Hematopoietic multipotent progenitor cell treated with erythropoietin and hydrocortisone succinate and interleukin-3 and kit ligand, for 4 days (in vitro differentiated cells): ENCODE data around the gene GPR55.
A peak's percentile ranks its signal among the peaks of the same experiment; 100 is the strongest.

ENCODE experiments used
- DNase-seq: peaks from one replicate; pipeline ENCODE4 v3.0.0-alpha.2; 2015

Gene GPR55

DNA sequence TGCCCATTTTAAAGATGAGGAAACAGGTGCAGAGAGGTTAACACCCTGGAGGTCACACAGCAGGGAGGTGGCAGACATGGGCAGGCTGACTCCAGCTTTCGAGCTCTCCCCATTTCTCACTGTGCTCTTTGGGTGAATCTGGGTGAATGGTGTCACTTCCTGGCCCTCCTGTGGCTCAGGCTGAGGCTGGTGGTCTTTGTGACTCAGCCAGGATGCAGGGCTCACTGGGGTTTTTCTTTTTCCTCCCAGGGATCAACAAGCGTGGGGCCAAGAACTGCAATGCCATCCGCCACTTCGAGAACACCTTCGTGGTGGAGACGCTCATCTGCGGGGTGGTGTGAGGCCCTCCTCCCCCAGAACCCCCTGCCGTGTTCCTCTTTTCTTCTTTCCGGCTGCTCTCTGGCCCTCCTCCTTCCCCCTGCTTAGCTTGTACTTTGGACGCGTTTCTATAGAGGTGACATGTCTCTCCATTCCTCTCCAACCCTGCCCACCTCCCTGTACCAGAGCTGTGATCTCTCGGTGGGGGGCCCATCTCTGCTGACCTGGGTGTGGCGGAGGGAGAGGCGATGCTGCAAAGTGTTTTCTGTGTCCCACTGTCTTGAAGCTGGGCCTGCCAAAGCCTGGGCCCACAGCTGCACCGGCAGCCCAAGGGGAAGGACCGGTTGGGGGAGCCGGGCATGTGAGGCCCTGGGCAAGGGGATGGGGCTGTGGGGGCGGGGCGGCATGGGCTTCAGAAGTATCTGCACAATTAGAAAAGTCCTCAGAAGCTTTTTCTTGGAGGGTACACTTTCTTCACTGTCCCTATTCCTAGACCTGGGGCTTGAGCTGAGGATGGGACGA is 47.1 kb downstream of the GPR55 start:
- peak; percentile 82 for DNase-seq

DNA sequence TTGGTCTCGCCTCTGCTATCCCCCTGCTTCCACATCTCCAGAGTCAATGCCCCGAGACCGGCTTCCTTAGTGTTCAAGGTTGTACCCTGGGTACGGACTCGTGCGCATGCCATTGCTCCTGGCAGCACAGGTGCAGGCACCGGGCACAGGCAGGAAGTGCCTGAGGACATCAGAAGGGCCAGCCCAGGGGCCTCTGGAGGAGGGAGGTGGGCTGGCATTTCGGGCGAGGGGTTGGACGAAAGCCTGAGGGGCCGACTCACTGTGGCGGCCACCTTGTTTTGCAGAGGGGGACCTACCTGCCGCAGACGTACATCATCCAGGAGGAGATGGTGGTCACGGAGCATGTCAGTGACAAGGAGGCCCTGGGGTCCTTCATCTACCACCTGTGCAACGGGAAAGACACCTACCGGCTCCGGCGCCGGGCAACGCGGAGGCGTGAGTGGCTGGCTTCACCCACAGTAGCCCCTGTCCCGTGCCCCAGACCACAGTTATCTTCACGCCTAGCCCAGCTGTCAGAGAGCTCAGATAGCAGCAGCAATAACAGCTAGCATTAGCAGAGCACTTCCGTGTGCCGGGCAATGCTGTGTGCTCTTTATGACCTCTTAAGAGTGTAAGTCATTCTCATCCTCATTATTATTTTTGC is 47.8 kb downstream of the GPR55 start:
- no peak for DNase-seq

DNA sequence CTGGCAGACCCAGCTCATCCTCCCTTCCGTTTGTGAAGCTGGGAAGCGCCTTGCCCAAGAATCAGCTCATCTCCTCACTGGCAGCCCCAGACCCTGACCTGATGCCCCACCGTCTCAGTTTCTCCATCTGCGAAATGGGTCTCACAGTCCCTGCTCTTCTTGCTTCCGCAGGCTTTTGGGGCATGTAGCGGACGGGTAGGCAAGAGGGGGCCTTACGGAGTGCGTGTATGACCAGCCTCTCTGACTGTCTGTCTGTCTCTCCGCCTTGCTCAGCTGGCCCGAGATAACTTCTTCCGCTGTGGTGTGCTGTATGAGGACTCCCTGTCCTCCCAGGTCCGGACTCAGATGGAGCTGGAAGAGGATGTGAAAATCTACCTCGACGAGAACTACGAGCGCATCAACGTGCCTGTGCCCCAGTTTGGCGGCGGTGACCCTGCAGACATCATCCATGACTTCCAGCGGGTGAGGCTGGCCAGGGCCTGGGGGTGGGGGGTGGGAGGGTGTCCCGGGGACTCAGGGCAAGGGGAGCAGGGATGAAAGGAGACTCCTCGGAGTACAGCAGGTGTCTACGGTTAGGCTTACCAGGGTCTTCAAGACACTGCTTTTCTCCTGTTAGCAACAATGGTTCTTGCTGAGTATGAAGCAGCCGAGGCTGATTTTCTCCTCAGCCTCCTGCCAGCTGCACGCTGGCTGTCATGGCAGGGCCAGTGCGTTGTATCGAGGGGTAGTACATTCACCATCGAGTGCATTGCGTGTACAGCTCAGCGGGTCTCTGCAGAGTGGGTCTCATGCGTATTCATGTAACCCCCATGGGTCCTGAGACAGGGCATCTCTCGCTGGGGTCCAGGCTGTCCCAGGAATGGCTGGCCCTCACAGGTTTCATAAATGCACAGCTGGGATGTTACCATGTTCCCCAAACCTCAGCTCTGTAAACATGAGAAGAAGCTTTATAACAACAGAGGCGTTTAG is 49.4 kb downstream of the GPR55 start:
- no peak for DNase-seq

DNA sequence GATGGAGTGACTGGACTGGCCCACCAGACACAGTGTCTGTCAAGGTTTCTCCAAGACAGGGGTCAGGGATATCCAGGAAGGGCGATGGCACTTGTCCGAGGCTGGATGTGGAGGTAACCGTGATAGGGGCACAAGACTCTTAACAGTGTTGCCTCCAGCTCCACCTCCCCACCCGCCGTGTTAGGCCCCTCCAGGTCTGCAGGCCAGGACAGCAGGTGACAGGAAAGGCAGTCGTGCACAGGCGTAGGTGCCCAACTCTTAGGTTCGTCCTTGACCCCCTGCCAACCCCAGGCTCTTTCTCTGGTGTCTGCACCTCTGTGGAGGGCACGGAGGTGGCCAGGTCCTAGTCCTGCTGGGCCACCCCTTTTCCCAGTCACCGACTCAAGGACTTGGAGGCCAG is 50.2 kb downstream of the GPR55 start:
- no peak for DNase-seq

DNA sequence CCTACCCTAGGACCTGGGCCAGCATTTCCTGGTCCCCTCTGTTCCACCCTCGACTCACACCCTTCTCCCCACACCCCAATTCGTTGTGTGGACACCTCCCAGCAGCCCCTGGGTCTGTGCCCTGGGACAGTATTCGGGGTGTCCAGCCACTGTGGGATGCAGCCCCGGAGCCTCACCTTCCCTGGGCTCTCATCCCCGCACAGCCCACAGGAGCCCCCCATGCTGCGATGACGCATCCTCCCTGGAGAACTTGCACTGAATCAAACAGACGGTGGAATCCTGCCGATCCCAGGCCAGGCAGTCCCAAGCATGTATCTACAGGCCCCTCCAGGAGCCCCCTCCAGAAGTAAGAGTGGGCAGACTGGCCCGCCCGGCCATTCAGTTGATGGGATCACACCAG is 50.6 kb downstream of the GPR55 start:
- no peak for DNase-seq

DNA sequence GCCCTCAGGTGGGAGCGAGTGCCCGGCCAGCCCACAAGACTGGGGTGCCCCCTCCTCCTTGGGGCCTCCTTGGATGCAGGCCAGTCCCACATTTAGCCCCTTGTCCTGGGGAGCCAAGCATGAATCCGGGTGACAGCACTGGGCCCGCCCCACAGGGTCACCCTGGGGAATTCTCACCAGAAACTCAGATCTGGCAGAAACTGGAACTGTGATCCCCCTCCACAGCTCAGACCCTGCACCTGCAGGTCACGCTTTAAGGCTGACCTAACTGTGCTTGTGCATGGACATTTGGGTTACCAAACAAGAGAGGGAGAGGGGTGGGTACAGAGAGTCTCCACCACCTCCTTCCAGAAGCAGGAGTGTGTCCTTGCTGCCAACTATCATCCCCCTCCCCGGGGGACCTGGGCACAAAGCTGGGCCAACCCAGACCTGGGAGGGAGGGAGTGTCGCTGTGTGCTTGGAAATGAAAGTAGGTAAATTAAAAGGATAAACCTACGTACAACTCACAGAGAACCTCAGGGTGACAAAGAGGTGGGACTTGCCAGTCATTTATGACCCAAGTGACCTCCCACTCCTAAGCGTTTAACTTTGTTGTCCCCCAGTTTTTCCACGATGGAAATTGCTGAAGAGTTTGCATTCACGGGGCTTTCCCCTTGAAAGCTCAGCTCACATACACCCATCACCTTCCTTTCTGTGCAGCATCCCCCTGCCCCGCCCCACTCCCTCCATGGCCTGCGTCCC is 51.2 kb downstream of the GPR55 start:
- DNase-seq = no peak

DNA sequence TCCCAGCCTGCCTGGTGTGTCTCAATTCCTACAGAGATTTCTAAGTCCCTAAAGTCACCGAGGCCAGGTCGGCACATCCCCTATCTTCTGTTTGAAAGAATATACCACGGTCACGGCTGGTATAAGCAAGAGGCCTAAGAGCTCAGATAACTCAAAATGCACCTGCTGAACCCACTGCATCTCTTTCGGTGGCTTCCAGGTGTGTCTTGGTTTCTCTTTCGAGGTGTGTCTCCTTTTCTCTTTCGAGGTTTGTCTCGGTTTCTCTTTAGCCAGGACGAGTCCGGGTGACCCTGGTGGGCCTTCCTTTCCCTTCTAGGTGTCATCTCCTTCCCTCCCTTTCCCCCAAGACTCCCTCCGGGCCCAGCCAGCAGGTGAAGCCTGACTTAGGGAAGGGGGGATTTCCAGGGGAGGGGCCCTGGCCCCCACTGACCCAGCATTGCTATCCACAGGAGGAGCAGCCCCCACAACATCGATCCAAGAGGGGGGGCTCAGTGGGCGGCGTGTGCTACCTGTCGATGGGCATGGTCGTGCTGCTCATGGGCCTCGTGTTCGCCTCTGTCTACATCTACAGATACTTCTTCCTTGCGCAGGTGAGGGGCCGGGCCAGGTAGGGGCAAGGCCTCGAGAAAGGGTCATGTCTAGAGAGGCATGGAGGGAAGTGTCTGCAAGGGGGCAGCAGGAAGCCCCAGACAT is 51.9 kb downstream of the GPR55 start:
- no peak for DNase-seq

DNA sequence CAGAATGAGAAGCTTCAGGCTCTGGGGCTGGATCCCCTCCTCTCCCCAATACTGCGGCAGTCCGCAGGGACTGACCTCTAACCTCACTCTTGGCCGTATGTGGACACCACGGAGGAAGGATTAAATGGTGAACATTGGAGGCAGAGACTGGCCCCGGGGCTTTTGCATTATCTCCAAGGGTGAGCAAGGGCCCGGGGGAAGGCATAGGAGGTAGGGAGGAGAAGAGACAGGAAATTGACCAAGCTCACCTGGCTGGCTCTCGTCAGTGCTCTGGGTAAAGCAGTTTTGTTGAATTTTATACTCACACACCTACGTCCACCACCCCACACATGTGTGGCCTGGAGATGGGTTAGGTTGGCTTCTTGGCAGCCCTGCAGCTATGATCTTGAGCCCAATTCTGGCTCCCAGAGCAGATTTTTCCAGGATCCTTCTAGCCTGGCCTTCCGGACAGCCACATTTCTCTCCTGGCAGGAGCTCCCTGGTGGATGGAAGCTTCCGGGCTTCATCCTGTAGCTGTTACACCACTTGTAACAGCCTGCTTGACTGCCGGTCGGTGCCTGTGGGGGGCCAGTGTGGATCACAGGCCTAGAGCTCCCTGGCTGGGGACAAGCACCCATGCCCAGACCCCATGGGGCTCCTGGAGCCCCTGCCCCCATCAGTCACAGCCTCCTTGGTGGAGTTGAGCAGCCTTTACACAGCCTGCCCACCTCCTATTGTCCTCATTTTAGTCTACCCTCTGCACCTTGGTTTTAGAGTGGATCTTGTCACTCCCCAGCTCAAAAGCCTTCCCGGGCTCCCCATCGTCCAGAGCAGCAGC is 52.7 kb downstream of the GPR55 start:
- DNase-seq = no peak

DNA sequence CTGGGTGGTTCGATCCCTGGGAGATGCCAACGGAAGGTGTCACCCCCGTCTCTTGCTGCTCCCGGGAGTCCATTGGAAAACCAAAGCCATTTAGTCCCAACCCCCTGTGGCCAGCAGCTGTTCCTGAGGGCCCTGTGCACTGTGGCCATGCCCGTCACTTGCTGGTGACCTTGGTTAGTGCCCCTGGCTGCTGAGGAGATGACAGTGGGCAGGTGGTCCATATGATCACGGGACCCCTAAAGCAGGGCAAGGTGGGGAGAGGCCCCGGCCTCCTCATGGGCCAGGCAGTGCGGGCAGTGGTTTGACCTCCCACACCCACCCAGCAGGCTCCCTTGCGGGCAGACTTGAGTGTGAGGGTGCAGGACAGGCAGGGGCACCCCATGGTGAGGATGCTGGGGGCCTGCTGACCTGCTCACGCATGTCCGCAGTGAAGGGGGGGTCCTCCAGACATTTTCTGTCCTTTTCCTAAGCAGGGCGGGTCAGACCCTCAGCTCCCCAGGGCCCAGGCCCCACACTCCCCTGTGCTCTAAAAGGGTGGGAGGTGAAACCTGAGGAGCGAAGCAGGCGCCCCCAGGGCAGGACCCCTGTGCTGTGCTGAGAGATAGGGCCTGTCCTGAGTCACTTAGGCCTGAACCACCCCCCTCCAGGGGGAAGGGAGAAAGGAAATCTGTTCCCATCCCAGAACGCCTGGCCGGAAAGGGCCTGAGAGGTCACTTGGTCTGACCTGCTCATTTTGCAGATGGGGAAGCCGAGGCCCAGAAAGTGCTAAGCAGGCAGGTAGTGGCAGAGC is 53.5 kb downstream of the GPR55 start:
- DNase-seq = no peak

DNA sequence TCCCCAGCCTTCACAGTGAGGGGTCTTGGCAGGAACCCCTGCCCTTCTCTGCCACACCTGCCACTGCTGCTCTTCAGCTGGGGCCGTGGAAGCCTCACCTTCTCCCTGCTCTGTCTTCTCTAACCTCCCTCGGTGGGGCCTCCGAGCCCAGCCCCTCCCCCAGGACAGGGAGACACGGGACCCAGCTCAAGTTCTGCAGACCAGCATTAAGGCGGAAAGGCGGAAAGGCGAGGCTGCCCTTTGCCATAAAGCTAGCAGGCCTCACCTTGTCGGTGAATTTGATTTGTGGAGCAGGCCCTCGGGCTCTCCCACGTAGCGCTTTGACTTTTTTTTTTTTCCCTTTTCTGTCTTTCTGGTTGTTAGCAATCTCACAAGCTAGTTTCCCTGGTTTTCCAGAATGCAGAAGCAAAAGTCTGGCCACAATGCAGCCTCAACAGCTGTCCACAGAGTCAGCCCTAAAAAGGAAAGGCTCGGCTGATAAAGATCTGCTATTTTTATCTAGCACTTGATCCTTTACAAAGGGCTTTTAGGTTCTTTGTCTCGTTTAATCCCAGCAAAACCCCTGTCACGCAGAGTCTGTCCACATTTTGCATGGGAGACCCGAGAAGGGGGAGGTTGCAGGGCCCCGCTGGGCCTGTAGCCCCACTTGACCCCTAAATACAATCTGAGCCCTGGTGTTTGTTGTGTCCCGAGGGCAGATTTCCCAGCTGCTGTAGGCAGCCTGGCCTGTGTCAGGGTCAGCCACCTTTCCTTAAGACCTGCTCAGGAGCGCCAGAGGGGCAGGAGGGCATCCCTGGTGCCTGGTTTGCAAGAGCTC is 54.3 kb downstream of the GPR55 start:
- peak; percentile 73 for DNase-seq

DNA sequence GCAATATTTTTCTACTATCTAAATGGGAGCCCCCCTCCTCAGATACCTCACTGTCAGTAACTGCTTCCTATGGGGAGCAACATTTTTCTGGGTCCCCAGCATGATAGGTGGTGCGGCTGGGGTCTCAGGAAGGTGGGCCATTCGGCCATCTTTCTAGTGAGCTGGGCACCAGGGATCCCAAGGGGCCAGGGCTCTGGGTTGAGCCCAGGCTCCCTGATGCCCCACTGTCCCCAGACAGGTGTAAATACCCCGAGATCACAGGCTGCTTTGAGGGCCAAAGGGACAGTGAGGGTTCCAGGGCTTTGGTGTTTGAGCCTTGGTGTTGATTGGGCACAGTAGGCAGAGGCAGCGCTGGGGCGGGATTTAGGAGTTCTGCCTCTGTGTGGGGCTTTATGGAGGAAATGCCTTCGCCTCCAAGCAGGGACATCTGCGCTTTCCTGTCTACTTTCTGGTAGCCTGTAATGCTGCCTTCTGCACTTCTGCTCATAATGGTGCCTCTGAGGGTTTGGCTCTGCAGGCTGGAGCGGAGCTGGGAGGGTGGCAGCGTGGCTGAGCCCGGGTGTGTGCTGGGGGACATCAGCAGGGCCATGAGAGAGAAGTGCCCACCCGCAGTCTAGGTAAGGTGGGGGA is 55.0 kb downstream of the GPR55 start:
- DNase-seq = peak; percentile 33

DNA sequence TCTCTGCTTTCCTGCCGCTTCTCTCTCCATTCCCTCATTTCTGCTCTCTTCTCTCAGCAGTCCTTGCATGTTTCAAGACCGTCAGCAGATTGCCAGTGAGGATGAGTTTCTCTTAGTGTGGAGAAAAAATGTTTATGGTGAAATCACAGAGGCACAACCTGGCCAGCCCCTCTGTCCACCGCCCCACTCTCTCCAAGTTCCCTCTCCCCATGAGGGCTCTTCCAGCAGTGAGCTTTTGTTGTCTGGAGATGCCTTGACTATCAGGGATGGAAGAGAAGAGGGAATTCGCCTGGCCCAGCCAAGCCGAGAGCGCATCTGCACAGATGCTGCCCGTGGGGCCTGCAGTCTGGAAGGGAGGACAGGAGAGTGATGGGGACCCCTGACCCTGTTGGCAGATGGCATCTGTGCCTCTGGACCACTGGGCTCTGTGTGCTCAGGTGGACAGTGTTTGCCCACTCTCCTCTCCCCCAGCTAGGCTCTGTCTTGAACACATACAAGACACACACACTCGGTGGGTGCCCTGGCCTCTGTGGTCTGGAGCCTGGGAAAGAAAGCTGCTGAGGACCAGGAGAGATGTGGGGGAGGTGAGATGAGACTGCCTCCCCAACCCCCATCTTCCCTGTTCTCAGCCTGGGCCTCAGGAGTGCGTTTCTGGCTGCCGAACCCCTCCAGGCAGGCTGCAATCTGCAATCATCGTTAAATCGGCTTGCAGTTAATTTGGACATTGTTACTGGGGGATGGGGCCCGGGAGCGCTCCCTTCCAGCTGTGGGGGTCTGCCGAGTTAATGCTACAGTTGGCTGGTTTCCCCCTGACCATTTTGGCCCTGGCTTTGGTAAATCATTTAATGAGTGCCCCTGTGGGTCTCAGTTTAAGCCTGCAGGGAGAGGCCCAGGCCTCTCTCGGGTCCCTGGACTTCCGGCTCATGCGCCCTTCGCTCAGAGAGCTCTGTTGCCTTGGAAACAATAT is 55.8 kb downstream of the GPR55 start:
- DNase-seq = no peak

DNA sequence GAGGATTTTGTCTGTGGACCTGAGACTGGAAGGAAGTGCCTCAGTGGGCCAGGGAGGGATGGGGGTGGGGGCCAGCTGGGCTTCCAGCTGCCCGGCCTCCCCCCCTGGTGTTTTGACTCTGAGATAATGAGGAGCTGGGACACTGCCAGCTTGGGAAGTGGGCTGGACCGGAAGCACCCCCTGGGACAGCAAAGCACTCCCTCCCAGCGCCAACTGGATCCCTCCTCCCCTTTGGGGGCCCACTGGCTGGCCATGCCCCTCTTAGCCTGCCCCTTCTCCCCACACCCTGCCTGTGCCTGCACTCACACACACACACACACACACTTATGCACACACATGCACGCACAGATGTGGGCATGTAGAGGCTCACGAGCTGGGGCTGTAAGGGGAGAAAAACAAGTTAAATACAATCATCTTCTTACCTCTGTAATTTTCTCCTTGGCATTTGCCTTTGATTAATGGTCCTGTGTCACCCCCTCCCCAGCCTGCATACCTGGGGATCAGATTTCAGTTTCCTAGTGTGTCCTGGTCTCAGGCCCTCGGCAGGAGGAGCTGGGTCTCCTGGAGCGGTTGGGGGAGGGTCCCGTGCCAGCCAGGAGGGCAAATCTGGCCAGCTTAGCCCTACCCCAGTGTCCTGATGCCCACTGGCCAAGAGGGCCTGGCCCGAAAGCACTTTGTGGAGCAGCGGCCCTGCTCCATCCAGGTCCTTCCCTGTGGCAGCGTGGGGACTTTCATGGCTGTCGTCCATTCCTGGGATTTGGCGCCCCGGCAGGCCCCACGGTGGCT is 56.7 kb downstream of the GPR55 start:
- DNase-seq = no peak

DNA sequence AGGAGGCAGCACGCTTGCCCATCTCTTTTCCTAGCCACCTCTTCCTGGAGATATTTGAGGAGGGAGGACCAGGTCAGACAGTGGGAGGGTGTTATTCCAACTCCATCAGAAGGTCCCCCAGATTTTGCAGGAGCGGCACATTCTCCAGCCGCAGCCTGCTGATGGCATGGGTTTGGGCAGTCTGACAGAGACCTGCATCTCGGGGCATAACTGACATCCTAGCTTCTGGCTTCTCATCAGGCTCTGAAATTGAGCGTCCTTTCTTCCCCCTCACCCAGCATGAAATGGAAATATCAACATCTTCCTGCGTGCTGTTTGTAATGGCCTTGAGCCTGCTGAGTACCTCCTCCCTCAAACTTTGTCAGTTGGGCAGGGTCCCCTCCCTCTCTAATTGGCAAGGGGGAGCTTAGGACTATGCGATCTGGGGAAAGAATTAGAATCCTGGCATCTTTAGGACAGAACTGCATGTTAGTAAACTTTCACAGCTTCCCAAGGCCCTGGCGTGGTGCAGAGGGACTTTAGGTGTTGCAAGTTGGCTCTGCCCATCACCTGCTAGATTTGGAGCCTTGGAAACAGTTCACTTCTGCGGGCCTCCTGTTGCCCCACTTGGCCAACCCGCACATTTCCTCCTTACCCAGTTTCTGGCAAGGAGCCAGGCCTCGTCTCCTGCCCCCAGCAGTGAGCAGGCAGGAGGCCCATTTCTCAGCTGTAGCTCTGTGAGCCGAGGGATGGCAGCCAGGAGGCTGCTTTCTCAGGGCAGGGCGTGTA is 58.1 kb downstream of the GPR55 start:
- DNase-seq = peak; percentile 91

DNA sequence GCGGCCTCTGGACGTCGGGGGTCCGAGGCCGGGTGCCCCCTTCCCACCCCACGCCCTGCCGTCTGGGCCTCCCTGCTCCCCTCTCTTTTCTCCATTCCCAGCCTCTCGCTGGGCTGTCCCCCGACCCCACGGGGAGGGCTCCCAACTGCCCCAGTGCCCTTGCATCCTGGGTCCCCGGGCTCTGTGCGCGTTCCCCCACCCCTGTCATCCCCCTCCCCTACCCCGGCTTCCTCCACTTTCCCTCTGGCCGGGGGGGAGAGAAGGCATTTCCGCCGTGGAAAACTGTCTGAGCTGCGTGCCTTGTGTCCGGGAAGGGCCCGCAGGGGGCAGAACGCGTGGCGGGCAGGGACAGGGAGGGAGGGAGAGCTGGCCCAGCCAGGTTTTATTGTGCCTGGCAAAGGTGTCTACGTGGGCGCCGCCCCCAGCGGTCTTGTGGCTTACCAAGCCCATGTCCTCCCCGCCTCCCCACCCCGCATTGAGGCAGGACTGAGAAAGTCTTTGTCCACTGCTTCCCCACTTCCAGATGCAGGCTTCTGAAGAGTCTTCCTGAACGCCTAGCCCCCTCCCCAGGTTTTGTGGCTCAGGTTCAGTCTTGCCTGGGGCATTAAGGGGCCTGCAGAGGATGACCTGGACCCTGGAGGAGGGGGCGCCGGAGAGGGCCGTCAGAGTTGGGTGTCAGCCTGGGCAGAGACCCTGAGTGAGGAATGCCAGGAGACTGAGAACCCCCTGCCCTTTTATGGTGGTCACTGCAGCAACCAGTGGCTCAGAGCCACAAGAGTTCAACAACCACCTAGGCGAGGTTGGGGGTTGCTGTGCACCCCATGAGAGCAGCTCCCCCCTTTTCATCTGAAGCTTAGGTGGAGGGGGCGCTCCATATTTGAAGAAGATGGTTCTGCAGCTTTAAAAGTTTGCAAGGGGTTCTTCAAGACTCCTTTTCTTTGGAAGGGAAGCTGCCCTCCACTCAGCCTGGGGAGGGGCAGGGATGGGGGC is 59.0 kb downstream of the GPR55 start:
- DNase-seq = peak; percentile 45
